Body of pancreas (tissue), 4 donors: Measurements from ENCODE around the gene EDIL3.

Experiments
- POLR2A ChIP-seq, 3 donors: fragments of 450-650 bp; IDR thresholded peaks; one replicate each; pipeline ENCODE4 v1.6.1; 2016; ENCODE audit warnings: antibody characterized with exemption in 3 of 3, mild to moderate bottlenecking in 2 of 3
- TF ChIP-seq, protein P1 (sequence below), 7 experiments: fragments of 450-650 bp in 4 of 7; fragments of 200-600 bp in 3 of 7; sonication (generic) in 3 of 7; IDR thresholded peaks; one replicate each; pipeline ENCODE4 v1.5.1; 2016 to 2019; ENCODE audit warnings: antibody characterized with exemption in 7 of 7

DNA sequence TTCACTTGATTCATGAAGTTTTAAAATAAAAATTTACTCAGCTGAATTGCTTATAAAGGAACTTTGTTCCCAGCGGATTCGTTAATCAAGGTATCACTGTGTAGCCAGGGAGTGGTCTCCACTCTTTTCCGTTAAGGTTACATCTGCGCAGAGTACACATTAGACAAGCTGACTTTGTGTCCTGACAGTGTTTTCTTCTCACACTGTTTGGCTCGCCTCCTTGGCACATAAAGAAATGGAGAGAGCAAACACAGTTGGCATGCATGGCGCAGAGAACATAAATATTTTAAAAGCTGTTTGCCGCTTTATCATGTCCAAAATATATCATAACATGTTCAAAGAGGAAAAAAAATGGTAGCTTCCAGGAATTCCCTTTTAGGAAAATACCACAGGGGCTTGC is 153.2 kb downstream of the EDIL3 start:
- TF ChIP-seq POLR2A (IDR thresholded peaks at IDR 0.05): no peak
- TF ChIP-seq, protein P1, sequence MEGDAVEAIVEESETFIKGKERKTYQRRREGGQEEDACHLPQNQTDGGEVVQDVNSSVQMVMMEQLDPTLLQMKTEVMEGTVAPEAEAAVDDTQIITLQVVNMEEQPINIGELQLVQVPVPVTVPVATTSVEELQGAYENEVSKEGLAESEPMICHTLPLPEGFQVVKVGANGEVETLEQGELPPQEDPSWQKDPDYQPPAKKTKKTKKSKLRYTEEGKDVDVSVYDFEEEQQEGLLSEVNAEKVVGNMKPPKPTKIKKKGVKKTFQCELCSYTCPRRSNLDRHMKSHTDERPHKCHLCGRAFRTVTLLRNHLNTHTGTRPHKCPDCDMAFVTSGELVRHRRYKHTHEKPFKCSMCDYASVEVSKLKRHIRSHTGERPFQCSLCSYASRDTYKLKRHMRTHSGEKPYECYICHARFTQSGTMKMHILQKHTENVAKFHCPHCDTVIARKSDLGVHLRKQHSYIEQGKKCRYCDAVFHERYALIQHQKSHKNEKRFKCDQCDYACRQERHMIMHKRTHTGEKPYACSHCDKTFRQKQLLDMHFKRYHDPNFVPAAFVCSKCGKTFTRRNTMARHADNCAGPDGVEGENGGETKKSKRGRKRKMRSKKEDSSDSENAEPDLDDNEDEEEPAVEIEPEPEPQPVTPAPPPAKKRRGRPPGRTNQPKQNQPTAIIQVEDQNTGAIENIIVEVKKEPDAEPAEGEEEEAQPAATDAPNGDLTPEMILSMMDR (IDR thresholded peaks at IDR 0.05): no peak
